HCT116 (cell line): ENCODE measurements around the gene FBXO11.

Source experiments
- ATF3 ChIP-seq: IDR thresholded peaks from 2 replicates; pipeline ENCODE4 v1.6.1; 2012
- CEBPB ChIP-seq: IDR thresholded peaks from 2 replicates; pipeline ENCODE4 v1.6.1; 2012; ENCODE audit warnings: low read depth
- CTCF ChIP-seq, 3 experiments: fragments of 200-600 bp in 1 of 3; sonication (generic) in 1 of 3; IDR thresholded peaks in 2 of 3; conservative IDR thresholded peaks in 1 of 3; 2 replicates each; pipeline ENCODE4 v1.5.1; 2012 to 2017; ENCODE audit warnings: low read depth in 2 of 3, low read length in 2 of 3, antibody characterized with exemption in 1 of 3, borderline replicate concordance in 1 of 3, control low read depth in 1 of 3, mild to moderate bottlenecking in 1 of 3, mixed read lengths in 1 of 3, mixed run types in 1 of 3, moderate library complexity in 1 of 3; ENCODE audit not compliant: insufficient read depth in 1 of 3
- ELF1 ChIP-seq: IDR thresholded peaks from 2 replicates; pipeline ENCODE4 v1.6.1; 2012; ENCODE audit warnings: low read depth, borderline replicate concordance
- EZH2 ChIP-seq: fragments of 200-600 bp; sonication (generic); IDR thresholded peaks from 2 replicates; pipeline ENCODE4 v1.6.1; 2017; ENCODE audit warnings: antibody characterized with exemption, mixed run types
- EZH2phosphoT487 ChIP-seq: fragments of 200-600 bp; IDR thresholded peaks from 2 replicates; pipeline ENCODE4 v1.6.1; 2018; ENCODE audit warnings: antibody characterized with exemption, borderline replicate concordance
- JUND ChIP-seq: IDR thresholded peaks from 2 replicates; pipeline ENCODE4 v1.6.1; 2012
- POLR2A ChIP-seq: IDR thresholded peaks from 2 replicates; pipeline ENCODE4 v1.7.0; 2011; ENCODE audit warnings: borderline replicate concordance; ENCODE audit not compliant: insufficient read depth, insufficient read length; ENCODE audit errors: extremely low read depth
- POLR2AphosphoS5 ChIP-seq: IDR thresholded peaks from 2 replicates; pipeline ENCODE4 v1.6.1; 2011; ENCODE audit warnings: mild to moderate bottlenecking, low read depth, low read length, moderate library complexity
- RAD21 ChIP-seq: IDR thresholded peaks from 2 replicates; pipeline ENCODE4 v1.6.1; 2012; ENCODE audit warnings: low read depth, mild to moderate bottlenecking
- REST ChIP-seq: IDR thresholded peaks from 2 replicates; pipeline ENCODE4 v1.6.1; 2012; ENCODE audit warnings: low read depth
- SP1 ChIP-seq: IDR thresholded peaks from 2 replicates; pipeline ENCODE4 v1.6.1; 2012; ENCODE audit warnings: low read depth
- TCF7L2 ChIP-seq: IDR thresholded peaks from 2 replicates; pipeline ENCODE4 v1.7.0; 2011; ENCODE audit warnings: borderline replicate concordance, inconsistent platforms; ENCODE audit not compliant: insufficient read depth, insufficient read length; ENCODE audit errors: extremely low read depth
- ZBTB33 ChIP-seq: IDR thresholded peaks from 2 replicates; pipeline ENCODE4 v1.6.1; 2011; ENCODE audit warnings: mild to moderate bottlenecking, low read length, moderate library complexity; ENCODE audit not compliant: insufficient replicate concordance; ENCODE audit errors: extremely low read depth

GRCh38 chr2:47864566-47864965 is 41.7 kb downstream of the FBXO11 start:
- no peak for TF ChIP-seq CTCF (IDR thresholded peaks at IDR 0.05 in 2 of 3, conservative IDR thresholded peaks at IDR 0.05 in 1 of 3; ENCODE audit: borderline replicate concordance in 1 of 3, insufficient read depth in 1 of 3, low read depth in 2 of 3, low read length in 2 of 3)
- no peak for TF ChIP-seq EZH2
- TF ChIP-seq EZH2phosphoT487: no peak
- no peak for TF ChIP-seq POLR2A
- no peak for TF ChIP-seq ATF3
- TF ChIP-seq JUND: no peak
- TF ChIP-seq ELF1: no peak
- no peak for TF ChIP-seq TCF7L2
- no peak for TF ChIP-seq CEBPB
- TF ChIP-seq SP1: no peak
- TF ChIP-seq RAD21: no peak
- TF ChIP-seq REST: no peak
- TF ChIP-seq ZBTB33: no peak
- no peak for TF ChIP-seq POLR2AphosphoS5
